ENCODE data around the gene ZMIZ1. TPM values are rescaled to one million over a fixed set of nuclear protein-coding genes. Genes with fewer than 3 reads are reported as not detected.

Gene ZMIZ1
- total RNA-seq, 6 experiments from 2014 or later: 38.6 to 60.3 (median 51.2) TPM

DNA sequence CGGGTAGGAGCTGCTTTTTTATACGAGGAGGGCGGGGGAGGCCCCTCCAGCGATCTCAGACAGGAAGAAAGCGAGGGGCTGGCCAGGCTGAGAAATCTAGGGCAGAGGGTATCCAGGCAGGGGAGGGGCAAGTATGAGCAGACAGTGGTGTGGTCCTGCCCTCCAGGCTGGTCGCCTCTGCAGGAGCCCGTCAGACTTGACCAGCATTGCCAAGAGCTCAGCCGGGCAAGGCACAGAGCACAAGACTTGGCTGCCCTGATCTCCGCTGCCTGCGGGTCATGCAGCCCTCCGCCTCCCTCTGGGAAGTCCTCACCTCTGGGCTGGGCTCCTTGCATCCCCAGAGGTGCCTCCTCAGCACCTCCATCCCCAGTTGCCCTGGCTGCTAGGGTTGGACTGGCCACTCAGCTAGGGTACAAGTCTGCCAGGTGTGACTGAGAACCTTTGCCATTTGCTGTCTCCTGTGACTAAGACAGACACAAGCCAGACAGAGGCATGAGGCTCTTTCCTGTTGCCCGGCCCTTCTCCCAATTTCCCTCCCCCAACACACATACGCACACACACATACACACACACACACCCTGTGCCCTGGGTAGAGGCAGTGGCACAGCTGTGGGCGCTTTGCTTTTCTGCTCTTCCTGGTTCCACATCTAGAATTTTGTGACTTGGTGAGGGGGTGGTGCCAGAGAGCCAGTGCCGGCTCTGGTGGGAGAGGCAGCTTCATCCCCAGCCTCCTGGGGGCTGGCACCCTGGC, 219.4 kb downstream of the ZMIZ1 start:
- no peak overlapping the region for H3K4me3 Mint-ChIP-seq
- H3K36me3 Mint-ChIP-seq (ENCODE audit: low read depth): peaks cover 20% of the 10 kb centered on the region
- TF ChIP-seq, protein P1, sequence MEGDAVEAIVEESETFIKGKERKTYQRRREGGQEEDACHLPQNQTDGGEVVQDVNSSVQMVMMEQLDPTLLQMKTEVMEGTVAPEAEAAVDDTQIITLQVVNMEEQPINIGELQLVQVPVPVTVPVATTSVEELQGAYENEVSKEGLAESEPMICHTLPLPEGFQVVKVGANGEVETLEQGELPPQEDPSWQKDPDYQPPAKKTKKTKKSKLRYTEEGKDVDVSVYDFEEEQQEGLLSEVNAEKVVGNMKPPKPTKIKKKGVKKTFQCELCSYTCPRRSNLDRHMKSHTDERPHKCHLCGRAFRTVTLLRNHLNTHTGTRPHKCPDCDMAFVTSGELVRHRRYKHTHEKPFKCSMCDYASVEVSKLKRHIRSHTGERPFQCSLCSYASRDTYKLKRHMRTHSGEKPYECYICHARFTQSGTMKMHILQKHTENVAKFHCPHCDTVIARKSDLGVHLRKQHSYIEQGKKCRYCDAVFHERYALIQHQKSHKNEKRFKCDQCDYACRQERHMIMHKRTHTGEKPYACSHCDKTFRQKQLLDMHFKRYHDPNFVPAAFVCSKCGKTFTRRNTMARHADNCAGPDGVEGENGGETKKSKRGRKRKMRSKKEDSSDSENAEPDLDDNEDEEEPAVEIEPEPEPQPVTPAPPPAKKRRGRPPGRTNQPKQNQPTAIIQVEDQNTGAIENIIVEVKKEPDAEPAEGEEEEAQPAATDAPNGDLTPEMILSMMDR (IDR thresholded peaks at IDR 0.05): no peak
- H3K9me3 Mint-ChIP-seq: no peaks in the 10 kb centered on the region
- no peak for DNase-seq
- H3K27me3 Mint-ChIP-seq (ENCODE audit: insufficient read depth): peaks cover 12% of the 10 kb centered on the region
- peaks cover 24% of the 10 kb centered on the region for H3K4me1 Mint-ChIP-seq (ENCODE audit: low read depth)
- no peak overlapping the region; the same call in 1 of the 2 replicates for H3K27ac Mint-ChIP-seq

DNA sequence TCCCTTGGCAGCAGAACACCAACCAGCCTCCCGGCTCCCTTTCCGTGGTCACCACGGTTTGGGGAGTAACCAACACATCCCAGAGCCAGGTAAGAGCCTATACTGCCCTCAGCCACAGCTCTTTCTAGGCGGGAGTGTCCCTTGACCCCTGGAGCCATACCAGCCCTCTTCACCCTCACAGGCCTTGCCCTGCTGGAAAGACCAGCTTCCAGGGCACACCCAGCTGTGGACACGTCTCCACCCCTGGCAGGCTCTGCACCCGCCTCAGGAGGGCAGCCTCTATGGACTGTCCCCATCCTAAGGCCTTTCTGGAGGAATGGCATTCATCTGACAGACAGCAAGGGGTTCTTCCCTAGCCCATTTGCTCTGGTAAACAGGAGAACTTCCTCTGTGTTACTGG, 221.0 kb downstream of the ZMIZ1 start:
- DNase-seq: no peak
- TF ChIP-seq, protein P1 (IDR thresholded peaks at IDR 0.05): no peak
- H3K9me3 Mint-ChIP-seq: no peaks in the 10 kb centered on the region
- H3K27me3 Mint-ChIP-seq (ENCODE audit: insufficient read depth): peaks cover 17% of the 10 kb centered on the region
- 0 out of 2 replicates have a peak overlapping the region, but pooled peaks have one; percentile 34 for H3K27ac Mint-ChIP-seq
- H3K4me3 Mint-ChIP-seq: no peak overlapping the region
- H3K36me3 Mint-ChIP-seq (ENCODE audit: low read depth): peaks cover 14% of the 10 kb centered on the region
- peaks cover 22% of the 10 kb centered on the region for H3K4me1 Mint-ChIP-seq (ENCODE audit: low read depth)

DNA sequence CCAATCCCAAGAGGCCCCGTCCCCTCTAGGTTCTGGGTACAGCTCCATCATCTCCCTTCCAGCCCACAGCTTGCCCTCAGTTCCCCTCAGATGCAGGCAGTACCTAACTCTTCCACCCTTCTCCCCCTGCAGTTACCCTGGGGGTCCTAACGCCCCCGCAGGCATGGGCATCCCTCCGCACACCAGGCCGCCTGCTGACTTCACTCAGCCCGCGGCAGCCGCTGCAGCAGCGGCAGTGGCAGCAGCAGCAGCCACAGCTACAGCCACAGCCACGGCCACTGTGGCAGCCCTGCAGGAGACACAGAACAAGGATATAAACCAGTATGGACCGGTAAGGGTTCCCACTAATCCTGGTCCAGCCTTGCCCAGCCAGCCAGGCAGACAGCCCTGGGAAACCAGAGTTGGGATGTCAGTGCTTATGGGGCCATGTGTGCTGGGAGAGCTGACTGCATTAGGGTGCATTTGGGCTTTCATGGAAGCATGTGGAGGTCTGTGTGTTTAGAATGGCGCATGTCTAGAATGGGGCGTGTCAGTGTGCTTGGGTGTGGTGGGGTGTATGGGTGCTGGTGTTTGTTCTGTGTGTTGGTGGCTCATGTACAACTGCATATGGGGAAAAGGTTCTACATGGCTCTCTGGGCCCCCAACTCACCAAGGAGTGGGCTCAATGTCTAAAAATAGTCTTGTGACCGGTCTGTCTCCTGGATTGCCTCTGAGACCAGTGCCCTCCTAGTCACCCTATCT, 223.4 kb downstream of the ZMIZ1 start:
- Mint-ChIP-seq H3K27ac (peak overlapping the region; percentile 65), H3K27me3 (ENCODE audit: insufficient read depth) (peaks cover 20% of the 10 kb centered on the region), H3K9me3 (no peaks in the 10 kb centered on the region), H3K36me3 (ENCODE audit: low read depth) (peaks cover 21% of the 10 kb centered on the region), H3K4me1 (ENCODE audit: low read depth) (peaks cover 21% of the 10 kb centered on the region), H3K4me3 (no peak overlapping the region)
- TF ChIP-seq, protein P1 (IDR thresholded peaks at IDR 0.05): no peak
- no peak for DNase-seq

DNA sequence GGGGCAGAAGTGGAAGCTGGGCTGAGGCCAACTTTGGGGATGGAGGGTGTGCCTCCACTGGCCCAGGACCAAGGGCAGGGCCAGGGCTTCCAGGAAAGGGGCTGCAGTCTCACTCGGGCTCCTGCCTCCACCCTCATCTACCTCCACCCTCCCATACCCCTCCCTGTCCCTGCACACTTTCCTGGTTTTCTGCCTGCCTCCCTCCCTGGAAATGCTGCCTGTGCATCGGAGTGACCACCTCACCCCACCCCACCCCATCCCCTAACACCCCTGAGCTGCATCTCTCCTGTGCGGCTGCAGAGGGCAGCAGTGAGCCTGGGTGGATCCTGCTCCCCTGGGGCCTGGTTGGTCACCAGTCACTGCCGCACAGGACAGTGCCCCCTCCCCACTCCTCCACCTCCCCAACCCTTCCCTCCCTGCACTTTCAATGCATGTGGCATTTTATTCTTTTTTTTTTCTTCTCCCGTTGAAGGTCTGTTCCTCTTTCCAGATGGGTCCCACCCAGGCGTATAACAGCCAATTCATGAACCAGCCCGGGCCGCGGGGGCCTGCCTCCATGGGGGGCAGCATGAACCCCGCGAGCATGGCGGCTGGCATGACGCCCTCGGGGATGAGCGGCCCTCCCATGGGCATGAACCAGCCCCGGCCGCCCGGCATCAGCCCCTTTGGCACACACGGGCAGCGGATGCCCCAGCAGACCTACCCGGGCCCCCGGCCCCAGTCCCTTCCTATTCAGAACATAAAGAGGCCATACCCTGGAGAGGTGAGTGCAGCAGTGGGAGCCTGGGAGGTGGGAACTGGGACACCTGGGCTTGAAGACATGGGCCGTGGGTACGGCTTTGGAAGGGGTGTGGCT, 224.4 kb downstream of the ZMIZ1 start:
- H3K27ac Mint-ChIP-seq: peak overlapping the region; percentile 65
- peaks cover 28% of the 10 kb centered on the region for H3K4me1 Mint-ChIP-seq (ENCODE audit: low read depth)
- TF ChIP-seq, protein P1 (IDR thresholded peaks at IDR 0.05): peak; percentile 75
- peaks cover 23% of the 10 kb centered on the region for H3K27me3 Mint-ChIP-seq (ENCODE audit: insufficient read depth)
- H3K9me3 Mint-ChIP-seq: no peaks in the 10 kb centered on the region
- no peak for DNase-seq
- H3K4me3 Mint-ChIP-seq: no peak overlapping the region
- H3K36me3 Mint-ChIP-seq (ENCODE audit: low read depth): peaks cover 15% of the 10 kb centered on the region

DNA sequence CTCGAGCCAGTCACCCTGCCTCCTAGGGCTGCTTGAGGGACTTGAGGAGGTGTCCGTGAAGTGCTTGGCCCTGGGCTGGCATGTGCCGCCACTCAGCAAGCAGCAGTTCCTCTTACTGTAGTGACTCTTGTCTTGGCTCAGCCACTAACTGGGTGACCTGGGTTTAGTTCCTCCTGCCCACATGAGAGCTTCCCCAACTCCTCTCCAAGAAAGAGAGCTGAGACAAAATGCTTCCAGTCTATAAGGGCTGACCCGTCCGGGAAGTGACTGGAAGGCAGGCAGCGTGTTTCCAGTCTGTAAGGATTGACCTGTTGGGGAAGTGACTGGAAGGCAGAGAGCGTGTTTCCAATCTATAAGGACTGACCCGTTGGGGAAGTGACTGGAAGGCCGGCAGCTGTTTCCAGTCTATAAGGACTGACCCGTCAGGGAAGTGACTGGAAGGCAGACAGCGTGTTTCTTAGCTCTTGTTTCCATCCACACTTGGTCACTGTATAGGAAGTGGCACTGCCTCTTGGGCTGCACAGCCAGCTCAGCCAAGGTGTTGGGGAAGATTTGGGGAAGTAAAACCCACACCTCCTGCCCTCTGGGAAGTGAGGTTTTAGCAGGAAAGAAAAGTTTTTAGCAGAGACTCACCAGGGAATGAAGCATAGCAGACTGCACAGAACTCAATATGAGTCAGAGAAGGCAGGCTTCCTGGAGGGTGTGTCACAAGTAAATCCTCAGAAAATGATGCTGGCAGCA, 225.2 kb downstream of the ZMIZ1 start:
- H3K36me3 Mint-ChIP-seq (ENCODE audit: low read depth): peaks cover 15% of the 10 kb centered on the region
- TF ChIP-seq, protein P1 (IDR thresholded peaks at IDR 0.05): no peak
- peak overlapping the region; percentile 80 for H3K27ac Mint-ChIP-seq
- peaks cover 23% of the 10 kb centered on the region for H3K27me3 Mint-ChIP-seq (ENCODE audit: insufficient read depth)
- peak; percentile 72 for DNase-seq
- peaks cover 37% of the 10 kb centered on the region for H3K4me1 Mint-ChIP-seq (ENCODE audit: low read depth)
- no peak overlapping the region; the same call in 1 of the 2 replicates for H3K4me3 Mint-ChIP-seq
- H3K9me3 Mint-ChIP-seq: no peaks in the 10 kb centered on the region

All from HFFc6 (cell line).